SH-SY5Y (cell line): ENCODE measurements around the gene PSD.

Experiments used
- GATA2 ChIP-seq: IDR thresholded peaks from 2 replicates; pipeline ENCODE4 v1.6.1; 2011; ENCODE audit warnings: mild to moderate bottlenecking, low read depth, low read length
- GATA3 ChIP-seq: IDR thresholded peaks from 2 replicates; pipeline ENCODE4 v1.6.1; 2011; ENCODE audit warnings: low read depth, mild to moderate bottlenecking, low read length, moderate library complexity

DNA sequence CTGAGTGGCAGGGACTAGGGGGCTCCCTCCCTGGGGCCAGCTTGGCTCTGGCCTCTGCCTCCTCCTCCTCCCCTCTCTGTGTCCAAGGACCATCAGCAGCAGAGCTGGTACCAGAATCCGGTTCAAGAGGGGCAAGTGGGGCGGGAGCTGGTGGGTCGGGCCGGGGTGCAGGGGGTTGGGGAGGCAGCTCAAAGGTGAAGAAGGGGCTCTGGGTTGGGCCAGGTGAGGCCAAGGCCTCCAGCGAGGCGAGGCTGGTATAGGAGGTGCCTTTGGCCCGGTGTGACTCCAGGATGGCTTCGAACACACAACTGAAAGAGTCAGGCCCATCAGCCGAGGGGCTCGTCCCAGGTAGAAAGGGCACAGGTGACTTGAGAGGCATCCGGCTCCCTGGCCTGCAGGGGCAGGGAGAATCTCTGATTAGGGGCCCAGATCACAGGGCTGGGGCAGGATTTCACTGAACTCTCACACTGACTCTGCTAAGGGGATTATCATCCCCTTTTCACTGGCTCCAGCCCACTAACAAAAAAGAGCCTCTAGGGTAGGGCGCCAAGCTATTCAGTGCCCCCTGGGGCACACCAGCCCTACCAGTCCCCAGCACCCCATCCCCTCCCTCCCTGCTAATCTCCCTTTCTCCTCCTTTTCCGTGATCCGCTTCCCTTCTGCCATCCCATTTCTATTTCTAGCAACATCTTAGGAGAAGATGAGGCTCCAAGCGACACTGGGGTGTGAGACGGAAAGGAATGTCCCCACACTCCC lies 4.6 kb downstream of the PSD start:
- TF ChIP-seq GATA3 = no peak
- no peak for TF ChIP-seq GATA2
